Mesendoderm (in vitro differentiated cells): Measurements from ENCODE around the gene TIMP2.
"Not testable (repeated sequence)": the region's sequence is repeated elsewhere in the genome, so short reads cannot be mapped to it uniquely, and the experiment has no call there.

ENCODE experiments used
- DNase-seq: peaks from one replicate; pipeline ENCODE4 v3.0.0; 2013
- H2AK5ac ChIP-seq: 2 replicates; pipeline ENCODE4 v1.6.1; 2013; ENCODE audit warnings: low read length, inconsistent platforms
- H2BK120ac ChIP-seq: 2 replicates; pipeline ENCODE4 v1.6.1; 2013; ENCODE audit warnings: low read depth, mild to moderate bottlenecking, low read length, moderate library complexity, mixed read lengths
- H2BK15ac ChIP-seq: replicated peaks from 2 replicates; pipeline ENCODE4 v1.6.1; 2013; ENCODE audit warnings: low read depth, mild to moderate bottlenecking, moderate library complexity
- H2BK5ac ChIP-seq: 2 replicates; pipeline ENCODE4 v1.6.1; 2013; ENCODE audit warnings: low read length, inconsistent platforms
- H3K18ac ChIP-seq: 2 replicates; pipeline ENCODE4 v1.6.1; 2013; ENCODE audit warnings: mild to moderate bottlenecking, low read length, mixed read lengths
- H3K23ac ChIP-seq: one replicate; pipeline ENCODE4 v1.6.1; 2013; ENCODE audit warnings: low read length
- H3K27ac ChIP-seq: 2 replicates; pipeline ENCODE4 v1.5.1; 2013; ENCODE audit warnings: low read depth, mild to moderate bottlenecking, inconsistent platforms, low read length, moderate library complexity
- H3K27me3 ChIP-seq: 2 replicates; pipeline ENCODE4 v1.6.1; 2013; ENCODE audit warnings: low read length, control low read depth, mild to moderate bottlenecking, inconsistent platforms; ENCODE audit not compliant: insufficient read depth, poor library complexity
- H3K36me3 ChIP-seq: 2 replicates; pipeline ENCODE4 v1.6.1; 2013; ENCODE audit warnings: low read length, inconsistent platforms; ENCODE audit not compliant: control insufficient read depth, insufficient read depth
- H3K4ac ChIP-seq: one replicate; pipeline ENCODE4 v1.6.1; 2013; ENCODE audit warnings: low read depth, mild to moderate bottlenecking, low read length, moderate library complexity
- H3K4me1 ChIP-seq: 2 replicates; pipeline ENCODE4 v1.6.1; 2013; ENCODE audit warnings: low read depth, low read length, inconsistent platforms; ENCODE audit not compliant: control insufficient read depth
- H3K4me2 ChIP-seq: 2 replicates; pipeline ENCODE4 v1.6.1; 2013; ENCODE audit warnings: low read length
- H3K4me3 ChIP-seq: 2 replicates; pipeline ENCODE4 v1.5.1; 2013; ENCODE audit warnings: mild to moderate bottlenecking, low read length
- H3K56ac ChIP-seq: one replicate; pipeline ENCODE4 v1.6.1; 2013; ENCODE audit warnings: low read length
- H3K79me1 ChIP-seq: 2 replicates; pipeline ENCODE4 v1.6.1; 2013; ENCODE audit warnings: low read length, inconsistent platforms
- H3K79me2 ChIP-seq: 2 replicates; pipeline ENCODE4 v1.6.1; 2013; ENCODE audit warnings: mild to moderate bottlenecking, low read length; ENCODE audit not compliant: control insufficient read depth, insufficient read depth
- H3K9ac ChIP-seq: 2 replicates; pipeline ENCODE4 v1.6.1; 2013; ENCODE audit warnings: low read length, inconsistent platforms
- H4K5ac ChIP-seq: one replicate; pipeline ENCODE4 v1.6.1; 2013; ENCODE audit warnings: low read length
- H4K8ac ChIP-seq: one replicate; pipeline ENCODE4 v1.6.1; 2013; ENCODE audit warnings: low read depth, mild to moderate bottlenecking, control low read depth, low read length, moderate library complexity
- WGBS: extraction: QIAGEN DNeasy Blood & Tissue Kit; methylation state at CpG from one replicate; pipeline ENCODE4 v1.1.7; 2013; ENCODE audit warnings: low lambda C conversion rate, missing lambda C conversion rate; ENCODE audit not compliant: insufficient coverage; ENCODE audit errors: extremely low coverage; 5-methylcytosine and 5-hydroxymethylcytosine counted together

Gene TIMP2

GRCh38 chr17:78903101-78903779, 21.9 kb downstream of the TIMP2 start, which contains the start of gene CEP295NL:
CEP295NL (minus strand) TSS chr17:78903201; CDS start chr17:78901828, 1,373 bp downstream.
- no peak within 1 kb of the TSS for H3K4ac ChIP-seq
- no peak within 1 kb of the TSS for H2BK120ac ChIP-seq
- no peak within 1 kb of the TSS for H3K4me2 ChIP-seq
- H3K4me1 ChIP-seq: no peaks in the 10 kb centered on the region
- H4K5ac ChIP-seq: no peak within 1 kb of the TSS
- DNase-seq: peak; percentile 85
- H3K4me3 ChIP-seq: no peak within 1 kb of the TSS
- no peak within 1 kb of the TSS for H2BK5ac ChIP-seq
- no CpG with 5 or more reads among the region's 17 CpGs for WGBS
- H3K36me3 ChIP-seq: no peaks in the 10 kb centered on the region
- no peaks in the 10 kb centered on the region for H3K79me2 ChIP-seq
- H4K8ac ChIP-seq: no peak within 1 kb of the TSS
- no peaks in the 10 kb centered on the region for H3K27me3 ChIP-seq
- H3K79me1 ChIP-seq: peaks cover 2% of the 10 kb centered on the region
- no peak within 1 kb of the TSS for H2BK15ac ChIP-seq
- no peak within 1 kb of the TSS for H2AK5ac ChIP-seq
- H3K27ac ChIP-seq: no peak within 1 kb of the TSS
- no peak within 1 kb of the TSS for H3K56ac ChIP-seq
- no peak within 1 kb of the TSS for H3K18ac ChIP-seq
- H3K23ac ChIP-seq: no peak within 1 kb of the TSS
- no peak within 1 kb of the TSS for H3K9ac ChIP-seq

- H2BK5ac ChIP-seq, H3K4me2 ChIP-seq, H2AK5ac ChIP-seq, DNase-seq, H3K27me3 ChIP-seq, H3K4me1 ChIP-seq, H3K79me2 ChIP-seq, H4K5ac ChIP-seq, H3K4ac ChIP-seq, H3K36me3 ChIP-seq, H3K4me3 ChIP-seq, H3K18ac ChIP-seq, H3K79me1 ChIP-seq, H2BK120ac ChIP-seq, H4K8ac ChIP-seq, H2BK15ac ChIP-seq, H3K56ac ChIP-seq, H3K9ac ChIP-seq, H3K23ac ChIP-seq, H3K27ac ChIP-seq: not testable (repeated sequence)
- WGBS: no CpG with 5 or more reads among the region's 8 CpGs
Measured at GRCh38 chr17:78902231-78902630, 23.0 kb downstream of the TIMP2 start.

GRCh38 chr17:78901806-78902205, 23.4 kb downstream of the TIMP2 start:
- Histone ChIP-seq H2BK120ac (no peak overlapping the region), H3K27ac (no peak overlapping the region), H3K56ac (no peak overlapping the region), H3K18ac (no peak overlapping the region), H3K9ac (no peak overlapping the region), H3K23ac (no peak overlapping the region), H3K36me3 (no peaks in the 10 kb centered on the region), H3K27me3 (no peaks in the 10 kb centered on the region), H2BK15ac (no peak overlapping the region), H2AK5ac (no peak overlapping the region), H3K79me2 (no peaks in the 10 kb centered on the region), H3K4me3 (no peak overlapping the region), H4K5ac (no peak overlapping the region), H3K79me1 (peaks cover 6% of the 10 kb centered on the region), H2BK5ac (no peak overlapping the region), H3K4me1 (no peaks in the 10 kb centered on the region), H4K8ac (no peak overlapping the region), H3K4me2 (no peak overlapping the region), H3K4ac (no peak overlapping the region)
- DNase-seq: no peak
- no CpG with 5 or more reads among the region's 10 CpGs for WGBS

GRCh38 chr17:78900816-78901215, 24.4 kb downstream of the TIMP2 start:
- H2BK15ac ChIP-seq: no peak overlapping the region
- no CpG with 5 or more reads among the region's 29 CpGs for WGBS
- H3K79me2 ChIP-seq: no peaks in the 10 kb centered on the region
- no peak overlapping the region for H3K27ac ChIP-seq
- H2AK5ac ChIP-seq: no peak overlapping the region
- no peaks in the 10 kb centered on the region for H3K4me1 ChIP-seq
- DNase-seq: no peak
- peaks cover 6% of the 10 kb centered on the region for H3K79me1 ChIP-seq
- no peak overlapping the region for H2BK5ac ChIP-seq
- no peak overlapping the region for H3K4ac ChIP-seq
- H3K23ac ChIP-seq: peak overlapping the region; percentile 80
- H3K9ac ChIP-seq: no peak overlapping the region
- H3K36me3 ChIP-seq: no peaks in the 10 kb centered on the region
- H4K8ac ChIP-seq: no peak overlapping the region
- H4K5ac ChIP-seq: no peak overlapping the region
- H3K4me2 ChIP-seq: no peak overlapping the region
- no peaks in the 10 kb centered on the region for H3K27me3 ChIP-seq
- H3K4me3 ChIP-seq: no peak overlapping the region
- H3K18ac ChIP-seq: no peak overlapping the region
- H3K56ac ChIP-seq: no peak overlapping the region
- H2BK120ac ChIP-seq: no peak overlapping the region

GRCh38 chr17:78899361-78900260, 25.6 kb downstream of the TIMP2 start:
- Histone ChIP-seq H3K27ac (no peak overlapping the region), H2BK15ac (no peak overlapping the region), H3K4me2 (no peak overlapping the region), H3K18ac (no peak overlapping the region), H2AK5ac (no peak overlapping the region), H3K79me1 (peaks cover 4% of the 10 kb centered on the region), H3K4me3 (no peak overlapping the region), H3K4ac (no peak overlapping the region), H2BK120ac (no peak overlapping the region), H3K9ac (no peak overlapping the region), H3K56ac (no peak overlapping the region), H3K4me1 (no peaks in the 10 kb centered on the region), H2BK5ac (no peak overlapping the region), H3K27me3 (no peaks in the 10 kb centered on the region), H4K8ac (no peak overlapping the region), H3K36me3 (no peaks in the 10 kb centered on the region), H4K5ac (no peak overlapping the region), H3K79me2 (no peaks in the 10 kb centered on the region), H3K23ac (no peak overlapping the region)
- DNase-seq: peak; percentile 77
- no CpG with 5 or more reads among the region's 18 CpGs for WGBS
